CD4-positive, alpha-beta T cell treated with Interleukin-17A for 1 hour (primary cell): Measurements from ENCODE around the gene DST.

Experiments
- DNase-seq: peaks from one replicate; pipeline ENCODE4 v3.0.0-alpha.2; 2020

DST gene

GRCh38 chr6:56642366-56643261, at the start of gene DST:
Gene DST (minus strand): TSS chr6:56642889.
- DNase-seq = no peak

GRCh38 chr6:56691814-56692213, 49.1 kb upstream of the DST start:
- DNase-seq = no peak

- no peak for DNase-seq
Observed at GRCh38 chr6:56691286-56691595, 48.6 kb upstream of the DST start.

GRCh38 chr6:56690519-56691285, 48.0 kb upstream of the DST start:
- DNase-seq = no peak

- DNase-seq = no peak
Observed at GRCh38 chr6:56689663-56690062, 47.0 kb upstream of the DST start.

DNA sequence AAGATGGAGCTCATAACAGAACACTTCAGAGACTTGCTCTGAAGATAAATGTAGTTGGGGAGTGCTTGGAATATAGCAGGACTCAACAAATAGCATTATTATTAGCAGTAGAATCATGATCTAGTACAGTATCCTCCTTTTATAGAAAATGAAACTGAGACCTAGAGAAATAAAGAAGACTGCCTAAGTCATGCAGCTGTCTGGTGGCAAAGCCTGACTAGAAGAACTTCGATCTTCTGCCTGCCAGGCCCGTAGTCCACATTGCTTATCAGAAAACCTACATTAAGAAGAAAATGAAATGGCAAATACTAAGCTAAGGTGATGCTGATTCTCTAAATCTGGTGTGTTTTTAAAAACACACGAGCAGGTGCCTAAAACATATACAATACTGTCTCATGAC, 46.4 kb upstream of the DST start:
- no peak for DNase-seq

DNA sequence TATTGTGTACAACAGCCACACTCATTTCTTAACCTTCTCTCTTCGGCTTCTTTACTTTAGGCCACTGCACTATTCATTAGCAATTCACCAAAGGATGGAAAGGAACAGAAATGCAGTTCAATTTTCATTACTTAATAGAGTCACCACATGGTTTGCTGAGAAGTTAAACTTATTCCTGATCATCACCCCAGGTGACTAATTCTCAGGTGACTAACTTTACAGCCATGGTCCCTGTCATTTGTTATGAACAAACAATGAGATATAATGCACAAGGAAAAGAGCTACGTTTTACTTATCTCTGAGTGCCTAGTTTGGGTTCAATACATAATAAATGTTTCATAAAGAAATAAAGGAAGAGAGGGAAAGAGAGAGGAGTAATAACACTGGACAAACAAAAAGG, 45.8 kb upstream of the DST start:
- no peak for DNase-seq

DNA sequence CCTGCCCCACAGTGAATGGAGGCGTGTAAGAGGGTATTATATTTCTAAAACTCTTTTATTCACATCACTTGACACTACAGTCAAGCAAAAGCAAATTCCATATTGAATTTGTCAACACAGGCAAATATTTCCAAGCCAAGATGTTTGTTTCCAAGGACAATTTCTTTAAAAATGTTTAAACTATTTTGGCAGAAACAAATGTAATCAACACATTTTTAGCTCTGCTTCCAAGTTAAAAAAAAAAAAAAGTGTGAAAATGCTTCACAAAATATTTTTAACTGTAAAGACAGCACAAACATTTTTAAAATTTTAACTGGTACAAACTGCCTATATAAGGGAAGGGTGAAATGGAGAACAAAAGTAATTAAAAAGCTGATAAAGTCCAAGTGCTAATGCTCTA, 44.9 kb upstream of the DST start:
- DNase-seq = no peak

- no peak for DNase-seq
Observed at GRCh38 chr6:56686429-56686828, 43.7 kb upstream of the DST start.

DNA sequence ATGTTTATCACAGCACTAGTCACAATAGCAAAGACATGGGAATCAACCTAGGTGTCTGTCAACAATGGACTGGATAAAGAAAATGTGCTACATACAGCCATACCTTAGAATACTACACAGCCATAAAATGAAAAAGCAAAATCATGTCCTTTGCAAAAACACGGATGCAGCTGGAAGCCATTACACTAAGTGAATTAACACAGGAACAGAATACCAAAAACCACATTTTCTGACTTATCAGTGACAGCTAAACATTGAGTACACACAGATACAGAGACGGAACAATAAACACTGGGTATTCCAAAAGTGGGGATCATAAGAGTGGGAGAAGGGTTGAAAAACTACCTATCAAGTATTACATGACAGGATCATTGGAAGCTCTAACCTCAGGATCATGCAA, 43.3 kb upstream of the DST start:
- no peak for DNase-seq

- no peak for DNase-seq
Observed at GRCh38 chr6:56685102-56685733, 42.5 kb upstream of the DST start.

GRCh38 chr6:56684342-56685101, 41.8 kb upstream of the DST start:
- no peak for DNase-seq

GRCh38 chr6:56683882-56684281, 41.2 kb upstream of the DST start:
- DNase-seq = no peak

GRCh38 chr6:56682635-56683034, 39.9 kb upstream of the DST start:
- no peak for DNase-seq

DNA sequence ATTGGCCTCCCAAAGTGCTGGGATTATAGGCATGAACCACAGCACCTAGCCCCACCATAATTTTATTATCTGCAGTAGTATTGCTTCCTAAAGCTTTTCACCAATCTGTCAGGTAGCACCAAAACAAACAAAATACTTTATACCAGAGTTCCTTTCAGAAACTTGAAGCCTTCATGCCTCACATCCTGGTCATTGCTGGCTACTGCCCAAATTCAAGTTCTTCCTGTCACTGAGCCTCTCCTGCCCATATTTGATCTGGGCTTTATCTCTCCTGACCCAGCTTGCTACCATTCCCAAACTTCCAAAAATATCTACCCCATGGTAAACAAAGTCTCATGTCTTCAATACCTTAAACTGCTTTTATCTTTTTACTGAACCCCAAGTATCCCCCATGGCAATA, 34.9 kb upstream of the DST start:
- no peak for DNase-seq

DNA sequence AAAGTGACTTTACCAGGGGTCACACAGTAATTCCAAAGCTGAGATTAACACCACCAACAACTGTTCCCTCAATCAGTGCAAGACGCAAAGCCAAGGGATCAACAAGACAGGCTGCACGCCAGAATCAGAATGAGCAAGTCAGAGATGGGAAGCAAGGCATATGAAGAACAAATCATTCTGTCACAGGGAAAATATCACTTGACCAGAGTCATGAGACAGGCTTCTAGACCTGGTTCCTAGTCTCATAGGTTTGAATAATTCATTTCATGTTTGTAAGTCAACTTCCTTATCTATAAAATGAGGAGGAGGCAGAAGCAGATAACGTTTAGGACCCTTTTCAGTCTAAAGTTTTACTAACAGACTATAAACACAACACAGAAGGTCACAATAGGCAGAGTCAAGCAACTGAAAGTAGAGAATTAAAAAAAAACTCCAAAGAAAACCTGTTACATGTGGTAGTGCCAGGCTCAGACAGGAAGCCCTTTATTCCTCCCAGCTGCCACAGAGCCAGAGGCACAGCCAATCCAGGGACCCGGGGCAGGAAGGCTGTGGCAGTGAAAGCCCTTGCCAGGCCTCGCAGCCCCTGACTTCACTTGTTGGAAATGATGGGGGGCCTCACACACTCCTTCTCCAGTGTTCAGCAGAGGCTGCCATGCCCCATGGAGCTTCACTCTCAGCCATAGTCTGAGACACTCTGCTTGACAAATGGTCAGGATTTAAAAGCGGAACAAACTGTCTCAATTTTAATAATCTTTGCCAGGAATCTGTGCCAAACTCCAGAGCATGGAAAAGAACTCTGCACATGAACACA, 29.2 kb upstream of the DST start:
- DNase-seq = no peak

DNA sequence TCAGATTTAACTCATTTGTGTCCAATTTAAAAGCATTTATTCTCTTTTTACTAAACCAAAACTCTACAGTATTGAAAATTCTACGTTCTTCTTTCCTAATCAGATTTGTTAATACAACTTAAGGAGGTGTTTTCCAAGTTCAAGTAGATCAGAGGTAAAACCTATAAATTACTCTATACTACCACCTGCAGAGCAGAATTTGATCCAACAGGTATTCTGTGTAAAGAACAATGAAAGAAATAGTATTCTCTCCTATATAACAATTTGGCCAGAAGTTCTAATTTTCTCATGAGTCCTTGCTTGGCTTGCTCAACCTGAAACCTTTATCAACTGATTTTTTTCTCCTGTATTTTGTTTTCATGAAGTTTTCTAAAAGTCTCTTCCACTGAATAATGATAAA, 28.5 kb upstream of the DST start:
- DNase-seq = no peak

- DNase-seq = no peak
Observed at GRCh38 chr6:56669041-56669440, 26.4 kb upstream of the DST start.

DNA sequence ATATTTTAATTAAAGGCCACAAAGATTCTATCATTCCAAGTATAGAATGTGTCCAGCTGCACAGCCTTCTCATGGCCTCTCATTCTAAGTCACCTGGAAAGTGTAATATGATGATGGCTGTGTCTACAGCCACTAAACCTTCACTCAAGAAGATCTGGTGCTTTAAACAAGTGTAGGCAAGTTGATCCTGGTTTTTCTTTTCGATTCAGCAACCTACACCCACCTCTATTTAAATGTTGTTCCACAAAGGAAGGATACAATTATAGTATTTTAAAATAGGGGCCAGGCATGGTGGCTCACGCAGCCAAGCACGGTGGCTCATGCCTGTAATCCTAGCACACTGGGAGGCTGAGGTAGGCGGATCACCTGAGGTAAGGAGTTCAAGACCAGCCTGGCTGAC, 25.5 kb upstream of the DST start:
- DNase-seq = no peak

DNA sequence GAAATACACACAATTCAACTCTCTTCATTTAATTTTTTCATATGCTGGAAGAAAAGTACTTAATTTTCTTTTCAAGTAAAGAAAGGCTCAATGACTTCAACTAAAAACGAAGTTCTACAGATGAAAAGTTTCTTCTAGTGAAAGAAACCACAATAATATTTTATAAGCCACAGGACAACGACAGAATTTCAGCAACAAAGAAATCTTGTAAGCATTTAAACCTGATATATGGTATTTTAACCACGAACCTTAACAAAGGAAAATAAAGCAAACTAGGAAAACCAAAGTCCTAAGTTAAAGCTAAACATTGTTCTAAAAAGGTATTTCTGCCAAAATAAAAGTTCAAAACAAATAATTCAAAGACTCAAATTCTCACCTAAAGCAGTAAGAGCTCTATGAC, 24.6 kb upstream of the DST start:
- no peak for DNase-seq

DNA sequence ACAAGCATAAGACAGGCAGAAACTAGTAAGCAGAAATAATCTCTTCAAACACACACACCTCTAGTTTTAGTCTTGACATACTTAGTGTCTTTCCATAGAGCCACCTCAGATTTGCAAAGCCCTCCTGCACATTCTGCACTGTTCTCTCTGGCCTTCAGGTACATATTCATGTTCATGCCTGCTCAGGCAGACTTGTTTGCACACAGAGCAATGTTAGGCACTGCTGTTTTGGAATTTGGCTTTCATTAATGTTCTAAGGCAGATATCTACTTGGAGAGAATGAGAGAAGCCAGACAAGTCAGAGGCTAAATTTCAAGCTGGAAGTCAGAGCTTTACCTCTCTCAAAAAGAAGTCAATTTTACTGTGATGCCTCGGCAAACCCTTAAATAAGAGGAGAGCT, 21.3 kb upstream of the DST start:
- DNase-seq = no peak

GRCh38 chr6:56663344-56663743, 20.7 kb upstream of the DST start:
- no peak for DNase-seq
